Suprapubic skin (tissue), 4 donors: ENCODE results near the gene ANKRD9.

Experiments used
- EP300 ChIP-seq: sonication (generic); formaldehyde crosslinking; IDR thresholded peaks from one replicate; pipeline ENCODE4 v1.6.1; 2017; ENCODE audit warnings: antibody characterized with exemption
- POLR2A ChIP-seq, 2 donors: fragments of 450-650 bp; IDR thresholded peaks; one replicate each; pipeline ENCODE4 v1.6.1; 2017; ENCODE audit warnings: antibody characterized with exemption in 2 of 2, mild to moderate bottlenecking in 2 of 2, moderate library complexity in 2 of 2
- POLR2AphosphoS5 ChIP-seq, 3 donors: sonication (generic); formaldehyde crosslinking; IDR thresholded peaks; one replicate each; pipeline ENCODE4 v1.6.1; 2017; ENCODE audit warnings: antibody characterized with exemption in 3 of 3
- TF ChIP-seq, protein P1 (sequence below), 2 donors: fragments of 200-600 bp in 1 of 2; fragments of 450-650 bp in 1 of 2; sonication (generic) in 1 of 2; IDR thresholded peaks; one replicate each; pipeline ENCODE4 v1.5.1; 2016 to 2019; ENCODE audit warnings: antibody characterized with exemption in 2 of 2, mild to moderate bottlenecking in 1 of 2, moderate library complexity in 1 of 2

GRCh38 chr14:102509746-102510615 is at the start of gene ANKRD9:
- TF ChIP-seq, protein P1, sequence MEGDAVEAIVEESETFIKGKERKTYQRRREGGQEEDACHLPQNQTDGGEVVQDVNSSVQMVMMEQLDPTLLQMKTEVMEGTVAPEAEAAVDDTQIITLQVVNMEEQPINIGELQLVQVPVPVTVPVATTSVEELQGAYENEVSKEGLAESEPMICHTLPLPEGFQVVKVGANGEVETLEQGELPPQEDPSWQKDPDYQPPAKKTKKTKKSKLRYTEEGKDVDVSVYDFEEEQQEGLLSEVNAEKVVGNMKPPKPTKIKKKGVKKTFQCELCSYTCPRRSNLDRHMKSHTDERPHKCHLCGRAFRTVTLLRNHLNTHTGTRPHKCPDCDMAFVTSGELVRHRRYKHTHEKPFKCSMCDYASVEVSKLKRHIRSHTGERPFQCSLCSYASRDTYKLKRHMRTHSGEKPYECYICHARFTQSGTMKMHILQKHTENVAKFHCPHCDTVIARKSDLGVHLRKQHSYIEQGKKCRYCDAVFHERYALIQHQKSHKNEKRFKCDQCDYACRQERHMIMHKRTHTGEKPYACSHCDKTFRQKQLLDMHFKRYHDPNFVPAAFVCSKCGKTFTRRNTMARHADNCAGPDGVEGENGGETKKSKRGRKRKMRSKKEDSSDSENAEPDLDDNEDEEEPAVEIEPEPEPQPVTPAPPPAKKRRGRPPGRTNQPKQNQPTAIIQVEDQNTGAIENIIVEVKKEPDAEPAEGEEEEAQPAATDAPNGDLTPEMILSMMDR (IDR thresholded peaks at IDR 0.05) = no peak
- TF ChIP-seq POLR2AphosphoS5 (IDR thresholded peaks at IDR 0.05) = no peak
- TF ChIP-seq POLR2A (IDR thresholded peaks at IDR 0.05) = no peak
- TF ChIP-seq EP300 = no peak
